ENCODE measurements around the gene ZNRF3.

DNA sequence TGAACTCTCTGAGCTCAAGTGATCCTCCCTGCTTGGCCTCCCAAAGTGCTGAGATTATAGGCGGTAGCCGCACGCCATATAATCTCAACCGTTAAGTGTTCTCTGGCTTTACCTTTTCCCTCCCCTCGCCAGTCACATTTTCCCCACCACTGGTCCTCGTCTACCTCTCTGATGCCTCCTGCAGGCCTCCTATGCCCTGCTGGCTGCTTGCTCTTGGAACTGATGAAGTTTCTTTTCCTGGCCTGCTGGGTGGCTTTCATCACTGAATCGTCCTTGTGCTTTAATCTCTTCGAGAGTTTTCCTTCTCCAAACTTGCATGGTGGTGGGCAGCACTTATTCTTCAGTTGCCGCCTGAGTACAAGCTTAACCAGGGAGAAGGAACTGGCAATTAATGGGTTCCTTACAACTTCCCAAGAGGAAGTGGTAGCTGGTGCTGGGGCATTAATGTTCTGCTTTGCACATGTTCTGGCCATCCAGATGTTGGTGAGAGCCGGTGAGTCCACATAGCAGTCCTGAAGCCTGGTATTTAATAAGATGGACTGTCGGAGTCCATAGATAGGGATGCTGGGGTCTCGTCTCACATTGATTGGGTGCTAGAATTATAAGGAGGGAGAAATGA, 177.0 kb downstream of the ZNRF3 start:
- no peak for TF ChIP-seq EZH2 (IDR thresholded peaks at IDR 0.05)
- TF ChIP-seq, protein P1, sequence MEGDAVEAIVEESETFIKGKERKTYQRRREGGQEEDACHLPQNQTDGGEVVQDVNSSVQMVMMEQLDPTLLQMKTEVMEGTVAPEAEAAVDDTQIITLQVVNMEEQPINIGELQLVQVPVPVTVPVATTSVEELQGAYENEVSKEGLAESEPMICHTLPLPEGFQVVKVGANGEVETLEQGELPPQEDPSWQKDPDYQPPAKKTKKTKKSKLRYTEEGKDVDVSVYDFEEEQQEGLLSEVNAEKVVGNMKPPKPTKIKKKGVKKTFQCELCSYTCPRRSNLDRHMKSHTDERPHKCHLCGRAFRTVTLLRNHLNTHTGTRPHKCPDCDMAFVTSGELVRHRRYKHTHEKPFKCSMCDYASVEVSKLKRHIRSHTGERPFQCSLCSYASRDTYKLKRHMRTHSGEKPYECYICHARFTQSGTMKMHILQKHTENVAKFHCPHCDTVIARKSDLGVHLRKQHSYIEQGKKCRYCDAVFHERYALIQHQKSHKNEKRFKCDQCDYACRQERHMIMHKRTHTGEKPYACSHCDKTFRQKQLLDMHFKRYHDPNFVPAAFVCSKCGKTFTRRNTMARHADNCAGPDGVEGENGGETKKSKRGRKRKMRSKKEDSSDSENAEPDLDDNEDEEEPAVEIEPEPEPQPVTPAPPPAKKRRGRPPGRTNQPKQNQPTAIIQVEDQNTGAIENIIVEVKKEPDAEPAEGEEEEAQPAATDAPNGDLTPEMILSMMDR (IDR thresholded peaks at IDR 0.05), result peak; percentile 14
